Neural progenitor cell (in vitro differentiated cells): ENCODE results near the gene TFCP2L1. TPM values are rescaled to one million over a fixed set of nuclear protein-coding genes. Genes with fewer than 3 reads are reported as not detected.

Experiments
- DNase-seq: peaks from one replicate; pipeline ENCODE4 v3.0.0-alpha.2; 2016; ENCODE audit warnings: low spot score
- H2AFZ ChIP-seq: fragments of 200-600 bp; sonication (generic); replicated peaks from 2 replicates; pipeline ENCODE4 v1.6.1; 2016; ENCODE audit warnings: antibody characterized with exemption
- H3F3A ChIP-seq: fragments of 200-600 bp; sonication (generic); 2 replicates; pipeline ENCODE4 v1.6.1; 2016; ENCODE audit warnings: antibody characterized with exemption, low read depth
- H3K27ac ChIP-seq: fragments of 200-600 bp; sonication (generic); 2 replicates; pipeline ENCODE4 v1.5.1; 2016; ENCODE audit warnings: mild to moderate bottlenecking
- H3K27me3 ChIP-seq: fragments of 200-600 bp; sonication (generic); 2 replicates; pipeline ENCODE4 v1.6.1; 2016; ENCODE audit warnings: mild to moderate bottlenecking, moderate library complexity
- H3K36me3 ChIP-seq: fragments of 200-600 bp; sonication (generic); 2 replicates; pipeline ENCODE4 v1.5.1; 2016
- H3K4me1 ChIP-seq: fragments of 200-600 bp; sonication (generic); 2 replicates; pipeline ENCODE4 v1.6.1; 2016; ENCODE audit warnings: mixed run types
- H3K4me2 ChIP-seq: fragments of 200-600 bp; sonication (generic); 2 replicates; pipeline ENCODE4 v1.6.1; 2016
- H3K4me3 ChIP-seq: fragments of 200-600 bp; sonication (generic); 2 replicates; pipeline ENCODE4 v1.5.1; 2016
- H3K79me2 ChIP-seq: fragments of 200-600 bp; sonication (generic); 2 replicates; pipeline ENCODE4 v1.6.1; 2016; ENCODE audit warnings: low read depth
- H3K9ac ChIP-seq: fragments of 200-600 bp; sonication (generic); 2 replicates; pipeline ENCODE4 v1.6.1; 2016
- H3K9me3 ChIP-seq: fragments of 200-600 bp; sonication (generic); 2 replicates; pipeline ENCODE4 v1.5.1; 2016; ENCODE audit warnings: low read depth
- H4K20me1 ChIP-seq: fragments of 200-600 bp; sonication (generic); 2 replicates; pipeline ENCODE4 v1.6.1; 2016; ENCODE audit warnings: low read depth
- H3K27ac Mint-ChIP-seq: 3 replicates; pipeline ENCODE4 v1.8.0; 2021; ENCODE audit warnings: mixed read lengths
- H3K27me3 Mint-ChIP-seq: 2 replicates; pipeline ENCODE4 v1.8.0; 2022; ENCODE audit warnings: low read depth, mild to moderate bottlenecking, inconsistent platforms, moderate library complexity, mixed read lengths; ENCODE audit not compliant: insufficient read depth
- H3K36me3 Mint-ChIP-seq: 3 replicates; pipeline ENCODE4 v1.8.0; 2021; ENCODE audit warnings: mixed read lengths
- H3K4me1 Mint-ChIP-seq: 3 replicates; pipeline ENCODE4 v1.8.0; 2021; ENCODE audit warnings: mixed read lengths
- H3K4me3 Mint-ChIP-seq: 3 replicates; pipeline ENCODE4 v1.8.0; 2021; ENCODE audit warnings: mild to moderate bottlenecking, moderate library complexity, mixed read lengths
- H3K9me3 Mint-ChIP-seq: 3 replicates; pipeline ENCODE4 v1.8.0; 2020; ENCODE audit warnings: mixed read lengths
- EZH2 ChIP-seq: fragments of 200-600 bp; sonication (generic); IDR thresholded peaks from 2 replicates; pipeline ENCODE4 v1.6.1; 2017; ENCODE audit warnings: antibody characterized with exemption, mild to moderate bottlenecking, moderate library complexity
- EZH2phosphoT487 ChIP-seq: fragments of 200-600 bp; sonication (generic); IDR thresholded peaks from 2 replicates; pipeline ENCODE4 v1.6.1; 2017; ENCODE audit warnings: antibody characterized with exemption
- total RNA-seq: library from RNA; depleted of rRNA; stranded (reverse); fragments of >200 nt; gene quantifications from 2 replicates; pipeline ENCODE4 v1.2.3, GENCODE V29; 2015; ENCODE audit warnings: low replicate concordance
- TF ChIP-seq, protein P1 (sequence below): fragments of 200-600 bp; sonication (generic); IDR thresholded peaks from 2 replicates; pipeline ENCODE4 v1.5.1; 2017; ENCODE audit warnings: antibody characterized with exemption, mild to moderate bottlenecking

Gene TFCP2L1
- total RNA-seq, 1 donor from 2014 or later = 0.04 TPM

DNA sequence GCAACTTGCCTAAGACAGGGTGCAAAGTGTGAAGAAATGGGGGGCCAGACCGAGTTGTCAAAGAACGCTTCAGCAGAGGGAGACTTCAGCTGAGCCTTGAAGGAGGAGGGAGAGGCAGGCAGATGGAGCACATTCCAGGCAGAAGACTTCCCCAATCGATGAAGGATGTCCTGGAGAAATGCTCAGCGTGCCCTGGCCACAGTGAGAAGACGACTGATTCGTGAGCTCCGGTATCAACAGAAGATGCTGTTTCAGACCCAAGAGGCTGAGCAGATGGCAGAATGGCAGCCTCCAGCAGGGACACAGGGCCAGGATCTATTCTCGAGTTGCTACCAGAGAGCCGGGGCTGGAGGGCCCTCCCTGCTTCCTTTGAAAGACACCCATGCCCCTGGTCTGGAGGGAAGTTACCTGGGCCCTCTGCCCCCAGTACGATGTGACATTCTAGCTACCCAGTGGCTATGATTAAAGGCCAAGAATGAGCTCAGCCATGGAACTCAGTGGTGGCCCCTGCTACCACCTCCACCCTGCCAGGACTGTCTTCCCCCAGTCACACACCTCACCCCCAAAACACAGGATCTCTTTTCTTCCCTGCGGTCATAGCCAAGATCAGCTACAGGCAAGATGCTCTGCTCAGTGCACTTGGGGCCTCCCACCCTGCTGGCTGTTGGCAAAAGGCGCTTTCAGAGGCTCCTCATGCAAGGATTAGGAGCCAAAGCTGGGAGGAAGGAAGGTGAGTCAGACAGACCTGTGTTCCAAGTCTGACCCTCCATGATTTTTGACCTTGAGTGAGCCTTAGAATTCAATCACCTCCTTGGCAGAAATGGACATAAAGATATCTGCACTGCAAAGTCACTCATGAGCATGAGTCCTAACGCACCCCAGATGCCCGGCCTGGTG, 84.3 kb downstream of the TFCP2L1 start:
- H3K27ac Mint-ChIP-seq = peak overlapping the region; percentile 74
- H3K4me3 ChIP-seq = no peak overlapping the region
- no peak overlapping the region for H3K9ac ChIP-seq
- no peaks in the 10 kb centered on the region for H3K36me3 ChIP-seq
- no peak overlapping the region for H2AFZ ChIP-seq
- H3K4me2 ChIP-seq = no peak overlapping the region
- peaks cover 7% of the 10 kb centered on the region for H3K27me3 Mint-ChIP-seq
- no peaks in the 10 kb centered on the region for H3F3A ChIP-seq
- no peaks in the 10 kb centered on the region for H3K4me1 ChIP-seq
- no peaks in the 10 kb centered on the region for H3K9me3 Mint-ChIP-seq
- H3K4me1 Mint-ChIP-seq = peaks cover 4% of the 10 kb centered on the region
- DNase-seq = no peak
- TF ChIP-seq EZH2 = no peak
- no peak for TF ChIP-seq EZH2phosphoT487
- TF ChIP-seq, protein P1, sequence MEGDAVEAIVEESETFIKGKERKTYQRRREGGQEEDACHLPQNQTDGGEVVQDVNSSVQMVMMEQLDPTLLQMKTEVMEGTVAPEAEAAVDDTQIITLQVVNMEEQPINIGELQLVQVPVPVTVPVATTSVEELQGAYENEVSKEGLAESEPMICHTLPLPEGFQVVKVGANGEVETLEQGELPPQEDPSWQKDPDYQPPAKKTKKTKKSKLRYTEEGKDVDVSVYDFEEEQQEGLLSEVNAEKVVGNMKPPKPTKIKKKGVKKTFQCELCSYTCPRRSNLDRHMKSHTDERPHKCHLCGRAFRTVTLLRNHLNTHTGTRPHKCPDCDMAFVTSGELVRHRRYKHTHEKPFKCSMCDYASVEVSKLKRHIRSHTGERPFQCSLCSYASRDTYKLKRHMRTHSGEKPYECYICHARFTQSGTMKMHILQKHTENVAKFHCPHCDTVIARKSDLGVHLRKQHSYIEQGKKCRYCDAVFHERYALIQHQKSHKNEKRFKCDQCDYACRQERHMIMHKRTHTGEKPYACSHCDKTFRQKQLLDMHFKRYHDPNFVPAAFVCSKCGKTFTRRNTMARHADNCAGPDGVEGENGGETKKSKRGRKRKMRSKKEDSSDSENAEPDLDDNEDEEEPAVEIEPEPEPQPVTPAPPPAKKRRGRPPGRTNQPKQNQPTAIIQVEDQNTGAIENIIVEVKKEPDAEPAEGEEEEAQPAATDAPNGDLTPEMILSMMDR = no peak
- no peaks in the 10 kb centered on the region for H3K9me3 ChIP-seq
- H3K4me3 Mint-ChIP-seq = no peak overlapping the region
- no peaks in the 10 kb centered on the region for H3K27me3 ChIP-seq
- no peaks in the 10 kb centered on the region for H3K79me2 ChIP-seq
- no peaks in the 10 kb centered on the region for H3K36me3 Mint-ChIP-seq
- H3K27ac ChIP-seq = no peak overlapping the region
- H4K20me1 ChIP-seq = no peaks in the 10 kb centered on the region

DNA sequence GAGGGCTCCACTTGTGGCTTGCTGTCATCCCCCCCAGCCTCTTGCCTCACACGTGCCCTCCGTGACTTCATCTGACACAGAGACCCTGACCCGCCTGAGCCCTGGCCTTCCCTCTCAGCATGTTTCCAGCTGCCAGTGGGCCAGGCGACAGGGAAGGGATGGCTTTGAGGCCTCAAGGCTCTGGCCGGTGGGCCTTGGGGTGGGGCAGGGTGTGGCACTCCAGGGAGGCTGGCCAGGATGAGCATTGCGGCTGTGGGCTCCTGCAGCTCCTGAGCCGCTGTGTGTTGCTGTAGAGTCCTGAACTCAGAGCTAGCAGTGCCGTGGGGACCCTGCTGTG, 85.0 kb downstream of the TFCP2L1 start:
- Mint-ChIP-seq H3K4me3 (no peak overlapping the region), H3K27me3 (peaks cover 7% of the 10 kb centered on the region), H3K36me3 (no peaks in the 10 kb centered on the region), H3K4me1 (peaks cover 4% of the 10 kb centered on the region), H3K9me3 (no peaks in the 10 kb centered on the region), H3K27ac (peak overlapping the region; percentile 74)
- Histone ChIP-seq H3K27me3 (no peaks in the 10 kb centered on the region), H3K27ac (no peak overlapping the region), H3K9me3 (no peaks in the 10 kb centered on the region), H3K79me2 (no peaks in the 10 kb centered on the region), H3K9ac (no peak overlapping the region), H3K4me3 (no peak overlapping the region), H3F3A (no peaks in the 10 kb centered on the region), H3K4me1 (no peaks in the 10 kb centered on the region), H3K36me3 (no peaks in the 10 kb centered on the region), H3K4me2 (no peak overlapping the region), H2AFZ (no peak overlapping the region), H4K20me1 (no peaks in the 10 kb centered on the region)
- no peak for DNase-seq
- TF ChIP-seq EZH2 (no peak), EZH2phosphoT487 (no peak)
- TF ChIP-seq, protein P1 = no peak

DNA sequence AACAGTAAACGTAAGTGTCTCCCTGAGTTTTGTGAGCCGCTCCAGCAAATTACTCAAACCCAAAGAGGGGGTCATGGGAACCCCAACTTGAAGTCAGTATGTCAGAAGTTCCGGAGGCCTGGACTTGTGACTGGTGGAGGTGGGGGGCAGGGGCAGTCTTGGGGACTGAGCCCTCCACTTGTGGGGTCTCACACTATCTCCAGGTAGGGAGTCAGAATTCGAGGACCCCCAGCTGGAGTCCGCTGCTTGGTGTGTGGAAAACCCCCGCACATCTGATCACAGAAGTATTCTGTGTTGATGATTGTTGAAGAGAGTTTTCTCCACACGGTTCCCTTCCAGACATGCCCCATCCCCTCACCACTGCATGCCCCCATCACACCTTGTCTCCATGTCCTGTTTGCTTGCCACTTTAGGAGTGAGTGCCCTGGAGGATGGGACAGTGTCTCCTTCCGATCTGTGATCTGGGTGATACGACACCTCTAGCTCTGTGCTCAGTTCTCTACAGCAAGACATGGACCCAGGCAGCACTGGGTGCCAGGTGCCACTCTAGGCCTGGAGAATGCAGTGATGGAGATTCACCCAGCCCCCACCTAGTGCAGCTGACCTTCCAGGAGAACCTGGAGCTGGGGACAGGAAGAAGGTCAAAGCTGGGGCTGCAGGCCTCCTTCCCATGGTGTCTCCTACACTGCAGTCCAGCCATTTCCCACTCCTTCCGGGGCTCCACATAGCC, 85.6 kb downstream of the TFCP2L1 start:
- peaks cover 9% of the 10 kb centered on the region for H3K27me3 Mint-ChIP-seq
- H4K20me1 ChIP-seq = no peaks in the 10 kb centered on the region

More for the DNA sequence above, 85.6 kb downstream of the TFCP2L1 start:
- TF ChIP-seq EZH2phosphoT487 (no peak), EZH2 (no peak)
- TF ChIP-seq, protein P1 = no peak
- H3K36me3 ChIP-seq = no peaks in the 10 kb centered on the region
- Mint-ChIP-seq H3K9me3 (no peaks in the 10 kb centered on the region), H3K4me1 (peaks cover 4% of the 10 kb centered on the region), H3K4me3 (no peak overlapping the region), H3K27ac (no peak overlapping the region), H3K36me3 (no peaks in the 10 kb centered on the region)
- no peaks in the 10 kb centered on the region for H3K9me3 ChIP-seq
- no peak overlapping the region for H2AFZ ChIP-seq
- DNase-seq = no peak
- H3K4me1 ChIP-seq = no peaks in the 10 kb centered on the region
- H3K4me2 ChIP-seq = no peak overlapping the region
- no peaks in the 10 kb centered on the region for H3K27me3 ChIP-seq
- no peaks in the 10 kb centered on the region for H3F3A ChIP-seq
- H3K79me2 ChIP-seq = no peaks in the 10 kb centered on the region
- H3K4me3 ChIP-seq = no peak overlapping the region
- H3K27ac ChIP-seq = no peak overlapping the region
- no peak overlapping the region for H3K9ac ChIP-seq
